Mucosa of descending colon (tissue), 3 donors: ENCODE data around the gene TLL2. TPM values are rescaled to one million over a fixed set of nuclear protein-coding genes. Genes with fewer than 3 reads are reported as not detected.

ENCODE experiments used
- ATAC-seq: fragments of 200-7000 bp; cut with Tn5 transposase; one replicate; pipeline ENCODE4 v1.9.1; 2020; ENCODE audit warnings: mild to moderate bottlenecking, moderate library complexity
- DNase-seq, 3 donors: peaks; one replicate each; pipeline ENCODE4 v3.0.0-alpha.2; 2020
- H3K36me3 ChIP-seq: fragments of 200-600 bp; one replicate; pipeline ENCODE4 v1.8.0; 2021; ENCODE audit warnings: low read depth, mild to moderate bottlenecking
- H3K4me1 ChIP-seq: fragments of 200-600 bp; one replicate; pipeline ENCODE4 v1.8.0; 2021; ENCODE audit warnings: low read depth, mild to moderate bottlenecking
- H3K4me3 ChIP-seq: fragments of 200-600 bp; one replicate; pipeline ENCODE4 v1.8.0; 2021; ENCODE audit warnings: mild to moderate bottlenecking
- H3K9me3 ChIP-seq: fragments of 200-600 bp; one replicate; pipeline ENCODE4 v1.8.0; 2021; ENCODE audit warnings: mild to moderate bottlenecking
- CTCF ChIP-seq: fragments of 200-600 bp; IDR thresholded peaks from one replicate; pipeline ENCODE4 v1.8.0; 2022; ENCODE audit warnings: antibody characterized with exemption, mild to moderate bottlenecking
- intact Hi-C, 2 donors: fragments of 100-400 bp; cut with DNase I in 1 of 2; cut with micrococcal nuclease in 1 of 2; formaldehyde crosslinking; loops; one replicate each; pipeline versions ENCODE4 v1.11.0 to v1.11.1; 2022; cut with DNase I, micrococcal nuclease
- total RNA-seq, 3 donors: library from RNA; stranded (reverse); fragmentation: NEBNext Ultra II Directional in 2 of 3; extraction: Animal tissue kit (Norgen Biotek cat#: 25700) in 2 of 3; gene quantifications; one replicate each; pipeline versions ENCODE4 v1.2.1 to v1.2.4, GENCODE V29; 2021 to 2023
- donor health status: DM: no; HTN: no; CAD: no; lungs with moderate emphysema.
- donor health status: DM: no; HTN: no; CAD: no.
- donor health status: DM: no; HTN: yes; CAD: no.

The TLL2 gene
- total RNA-seq, 3 donors from 2014 or later, result 0.17 to 0.70 (median 0.65) TPM

GRCh38 chr10:96371356-96371755 lies 142.4 kb downstream of the TLL2 start:
- intact Hi-C loops, result loop anchor here in 1 of 2 donors (10.0 kb wide), 1 partner anchor 453 kb away; no protein-coding TSS in a partner anchor
- no peaks in the 10 kb centered on the region for H3K9me3 ChIP-seq
- TF ChIP-seq CTCF, result no peak
- H3K4me3 ChIP-seq, result no peak overlapping the region
- H3K36me3 ChIP-seq, result no peaks in the 10 kb centered on the region
- H3K4me1 ChIP-seq, result no peaks in the 10 kb centered on the region
- ATAC-seq (no peak), DNase-seq (no peak)

DNA sequence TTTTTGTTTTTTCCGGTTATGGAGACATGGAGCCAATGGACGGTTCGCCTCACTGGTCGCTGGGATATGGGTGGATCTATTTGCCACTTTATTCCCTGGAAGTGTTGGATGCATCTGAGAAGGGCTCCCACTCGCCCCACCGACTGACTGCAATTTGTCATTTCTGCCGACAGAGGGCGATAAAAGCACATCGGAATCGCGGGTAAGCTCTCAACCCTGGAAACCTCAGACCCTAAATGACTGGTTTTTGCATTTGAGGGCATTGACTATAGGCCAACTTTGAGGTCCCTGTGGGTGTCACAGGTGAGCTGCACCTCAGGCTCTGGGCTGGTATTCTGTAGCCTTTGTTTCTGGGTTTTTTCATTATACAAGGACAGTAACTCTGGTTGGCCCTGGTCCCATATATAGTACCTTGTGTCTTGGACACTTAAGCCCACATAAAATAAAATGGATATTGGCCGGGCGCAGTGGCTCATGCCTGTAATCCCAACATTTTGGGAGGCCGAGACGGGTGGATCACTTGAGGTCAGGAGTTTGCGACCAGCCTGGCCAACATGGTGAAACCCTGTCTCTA lies 143.1 kb downstream of the TLL2 start:
- ATAC-seq (peak; percentile 23), DNase-seq (peak in 2 of 3 donors; percentile 48 to 54)
- peak; percentile 66 for TF ChIP-seq CTCF
- Histone ChIP-seq H3K9me3 (no peaks in the 10 kb centered on the region), H3K4me3 (no peak overlapping the region), H3K36me3 (no peaks in the 10 kb centered on the region), H3K4me1 (no peaks in the 10 kb centered on the region)
- intact Hi-C loops, result loop anchor here in 1 of 2 donors (10.0 kb wide), 1 partner anchor 454 kb away; no protein-coding TSS in a partner anchor

DNA sequence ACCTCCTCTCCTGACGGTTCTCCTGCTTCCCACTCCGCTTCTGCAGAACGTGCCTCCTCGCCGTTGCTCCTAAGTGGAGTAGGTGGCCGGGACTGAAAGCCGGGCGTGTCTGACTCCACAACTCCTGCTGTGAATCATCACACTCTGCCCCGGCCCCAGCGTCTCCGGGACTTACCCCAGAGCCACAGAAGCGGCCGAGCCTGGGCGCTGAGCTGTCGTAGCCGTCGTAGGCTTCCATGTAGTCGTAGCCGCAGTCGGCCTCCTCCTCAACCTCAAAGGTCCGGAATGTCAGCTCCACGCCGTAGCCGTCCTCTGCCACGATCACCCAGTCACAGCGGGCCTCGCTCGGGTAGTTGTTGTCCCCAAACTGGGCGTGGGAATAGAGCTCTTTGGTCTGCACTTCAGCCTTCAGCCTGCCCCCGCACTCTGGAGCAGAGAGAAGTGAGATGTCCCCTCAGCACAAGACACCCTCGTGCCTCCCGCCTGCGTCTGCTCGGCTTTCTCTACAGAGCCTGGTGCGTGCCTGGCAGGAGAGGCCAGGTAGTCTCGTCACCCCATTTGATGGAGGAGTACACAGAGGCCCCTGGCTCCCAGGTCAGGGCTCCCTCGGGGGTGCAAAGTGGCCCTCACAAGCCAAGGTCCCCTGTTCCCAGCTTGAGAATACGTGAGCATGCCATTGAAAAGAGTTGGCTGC lies 143.7 kb downstream of the TLL2 start:
- intact Hi-C loops, result loop anchor here in 1 of 2 donors (10.0 kb wide), 1 partner anchor 455 kb away; no protein-coding TSS in a partner anchor
- no peak for TF ChIP-seq CTCF
- Histone ChIP-seq H3K4me1 (no peaks in the 10 kb centered on the region), H3K4me3 (no peak overlapping the region), H3K36me3 (no peaks in the 10 kb centered on the region), H3K9me3 (no peaks in the 10 kb centered on the region)
- DNase-seq (no peak), ATAC-seq (peak; percentile 19)

- no peak for DNase-seq
- intact Hi-C loops, result no loop called here
- no peak for TF ChIP-seq CTCF
Observed at GRCh38 chr10:96368971-96369370, 144.8 kb downstream of the TLL2 start.

GRCh38 chr10:96367470-96367869 lies 146.3 kb downstream of the TLL2 start:
- ATAC-seq (no peak), DNase-seq (no peak)
- no peaks in the 10 kb centered on the region for H3K36me3 ChIP-seq
- no peak for TF ChIP-seq CTCF
- H3K4me1 ChIP-seq, result no peaks in the 10 kb centered on the region
- intact Hi-C loops, result no loop called here
- H3K9me3 ChIP-seq, result no peaks in the 10 kb centered on the region
- H3K4me3 ChIP-seq, result no peak overlapping the region

More at GRCh38 chr10:96368971-96369370, 144.8 kb downstream of the TLL2 start:
- H3K9me3 ChIP-seq, result no peaks in the 10 kb centered on the region
- no peaks in the 10 kb centered on the region for H3K36me3 ChIP-seq
- ATAC-seq, result no peak
- no peaks in the 10 kb centered on the region for H3K4me1 ChIP-seq
- H3K4me3 ChIP-seq, result no peak overlapping the region
